NCI-H187 treated with DMSO at 0.1 percent for 48 hours (cell line): ENCODE measurements around the gene ABCC4.

Experiments used
- DNase-seq: peaks from one replicate; lab custom pipeline; 2025; lab: John Stamatoyannopoulos, UW

The ABCC4 gene

DNA sequence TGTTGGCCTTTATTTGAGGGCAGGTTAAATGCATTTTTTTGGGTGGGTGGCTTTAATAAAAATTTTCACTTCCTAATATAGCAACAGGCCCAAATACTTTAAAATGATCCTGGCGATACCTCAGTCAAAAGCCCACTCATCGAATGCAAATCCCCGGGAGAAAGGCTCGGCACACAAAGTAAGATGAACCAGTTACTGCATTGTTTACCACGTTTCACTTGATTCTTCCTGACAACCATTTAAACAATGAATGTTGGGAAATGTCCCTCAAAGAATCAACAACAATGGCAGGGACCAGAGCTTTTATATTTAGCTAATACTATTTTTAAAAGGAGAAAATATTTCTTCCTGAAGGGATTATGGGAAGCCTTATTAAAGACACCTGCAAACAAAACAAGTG, 187.7 kb downstream of the ABCC4 start:
- DNase-seq = no peak

DNA sequence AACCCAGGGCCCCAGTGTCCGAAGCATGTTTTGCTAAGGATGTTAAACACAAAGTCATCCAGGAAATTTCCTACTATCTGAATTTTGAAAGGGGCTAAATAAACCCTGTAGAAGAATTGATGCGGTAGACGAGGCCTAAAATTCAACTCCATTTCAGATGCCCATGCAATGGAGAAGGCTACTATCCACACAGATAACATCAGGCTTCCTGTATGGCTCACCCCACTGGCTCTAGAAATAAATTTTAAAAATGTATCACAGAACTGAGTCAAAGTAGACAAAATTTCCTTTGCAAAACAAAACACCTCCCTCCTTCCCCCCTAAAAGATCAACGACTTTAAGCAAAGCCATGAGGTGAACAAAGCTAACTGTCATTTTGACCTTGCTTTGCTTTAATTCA, 188.4 kb downstream of the ABCC4 start:
- no peak for DNase-seq

DNA sequence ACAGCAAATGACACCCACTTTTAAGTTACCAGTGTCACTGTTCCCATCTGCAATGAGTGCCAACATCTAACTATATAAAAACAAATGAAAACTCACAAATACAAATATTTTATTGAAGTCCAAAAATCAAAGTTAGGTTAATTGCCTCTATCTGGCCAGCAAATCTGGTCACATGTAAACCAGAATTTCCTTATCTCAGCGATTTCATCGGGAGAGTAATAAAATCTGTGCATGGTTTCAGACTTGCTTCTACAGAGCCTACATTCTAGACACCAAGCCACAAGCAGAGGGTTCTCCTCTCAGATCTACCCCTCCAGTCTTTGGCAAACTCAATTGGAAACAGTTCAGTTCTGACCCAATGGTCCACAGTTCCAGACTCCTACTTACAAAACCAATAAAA, 189.6 kb downstream of the ABCC4 start:
- DNase-seq = no peak

DNA sequence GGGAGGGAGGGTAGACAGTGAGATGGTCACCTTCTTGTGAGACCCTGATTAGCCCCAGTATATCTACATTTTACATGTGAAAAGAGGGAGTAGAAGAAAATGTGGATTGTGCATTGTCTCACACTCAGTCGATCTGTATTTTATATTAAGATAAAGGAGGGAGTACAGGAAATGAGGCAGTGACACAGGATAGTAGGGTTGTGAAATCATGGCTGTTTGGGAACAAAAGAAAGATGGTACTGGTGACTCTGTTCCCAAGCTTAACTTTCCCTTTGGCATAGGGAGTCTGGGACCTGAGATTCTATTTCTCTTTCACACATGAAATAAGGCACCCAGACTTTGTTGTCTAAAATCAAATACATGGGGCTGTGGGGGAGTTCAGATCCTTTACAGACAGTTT, 194.7 kb downstream of the ABCC4 start:
- no peak for DNase-seq

DNA sequence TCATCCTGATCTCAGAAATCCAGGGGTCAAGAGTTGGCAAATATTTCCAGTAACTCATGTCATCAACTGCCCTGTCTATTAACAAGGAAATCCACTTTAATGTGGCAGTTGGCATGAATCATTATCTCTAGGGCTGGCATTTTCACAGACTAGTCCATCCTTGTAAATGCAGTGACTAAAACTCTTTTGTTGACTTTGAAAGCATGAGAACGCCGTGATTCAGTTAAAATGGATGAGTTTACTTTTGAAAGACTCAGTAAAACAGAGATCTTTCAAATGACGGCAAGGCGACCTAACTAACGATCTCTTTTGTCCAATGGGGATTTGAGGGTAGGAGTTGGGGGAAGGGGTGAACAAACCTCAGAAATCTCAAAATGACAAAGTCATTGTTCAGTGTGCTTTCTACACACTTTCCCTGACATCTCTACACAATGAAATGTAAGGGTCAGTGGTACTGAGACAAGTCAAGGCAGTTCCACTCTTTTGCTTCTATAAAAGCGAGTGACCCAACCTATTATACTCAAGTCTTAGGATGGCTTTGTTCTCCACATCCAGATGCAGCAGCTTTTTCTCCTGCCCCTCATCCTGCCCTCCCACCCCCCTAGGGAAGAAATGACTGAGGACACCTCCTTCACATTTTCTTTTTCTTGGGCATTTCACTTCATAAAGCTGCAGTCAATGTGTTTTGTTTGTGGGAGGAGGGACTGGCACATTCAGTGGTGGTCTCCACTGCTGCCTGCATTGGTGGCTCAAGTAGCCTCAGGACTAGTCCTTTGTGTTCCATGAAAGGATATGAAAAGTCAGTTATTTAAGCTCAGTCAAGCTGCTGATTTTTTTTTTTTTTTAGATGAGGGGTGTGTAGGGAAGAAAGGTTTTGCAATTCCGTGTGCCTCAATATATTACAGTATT, 200.5 kb downstream of the ABCC4 start:
- no peak for DNase-seq

DNA sequence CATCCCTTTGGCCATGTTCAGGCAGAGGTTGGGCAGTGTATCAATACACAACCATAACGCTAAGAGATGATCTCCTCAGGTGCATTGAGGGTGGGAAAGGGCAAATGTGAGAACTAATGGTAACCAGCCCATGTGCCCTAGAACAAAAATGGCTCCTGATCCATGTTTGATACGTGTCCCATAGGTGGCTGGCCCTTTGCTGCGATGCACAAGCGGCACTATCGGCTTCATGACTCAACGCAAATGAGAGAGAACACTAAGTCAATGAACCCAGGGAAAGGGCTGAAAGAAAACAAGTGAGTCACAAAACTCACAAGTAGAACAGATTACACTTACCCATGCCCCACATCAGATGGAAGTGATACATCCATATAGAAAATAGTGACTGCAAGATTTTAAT, 201.7 kb downstream of the ABCC4 start:
- no peak for DNase-seq

DNA sequence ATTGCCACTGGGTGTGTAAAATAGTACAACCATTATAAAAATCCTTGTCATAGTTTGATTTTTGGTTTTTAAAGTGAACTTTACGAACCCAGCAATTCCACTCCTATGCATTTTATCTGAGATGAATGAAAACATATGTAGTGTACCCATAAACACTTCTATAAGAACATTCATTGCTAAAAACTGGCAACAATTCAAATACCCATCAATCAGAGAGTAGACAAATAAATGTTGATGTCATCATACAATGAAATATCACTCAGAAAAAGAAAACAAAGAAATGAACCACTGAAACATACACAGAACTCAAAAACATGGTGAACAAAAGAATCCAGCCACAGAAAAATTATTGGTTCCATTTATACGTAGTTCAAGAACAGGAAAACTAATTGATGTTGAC, 202.3 kb downstream of the ABCC4 start:
- DNase-seq = no peak

DNA sequence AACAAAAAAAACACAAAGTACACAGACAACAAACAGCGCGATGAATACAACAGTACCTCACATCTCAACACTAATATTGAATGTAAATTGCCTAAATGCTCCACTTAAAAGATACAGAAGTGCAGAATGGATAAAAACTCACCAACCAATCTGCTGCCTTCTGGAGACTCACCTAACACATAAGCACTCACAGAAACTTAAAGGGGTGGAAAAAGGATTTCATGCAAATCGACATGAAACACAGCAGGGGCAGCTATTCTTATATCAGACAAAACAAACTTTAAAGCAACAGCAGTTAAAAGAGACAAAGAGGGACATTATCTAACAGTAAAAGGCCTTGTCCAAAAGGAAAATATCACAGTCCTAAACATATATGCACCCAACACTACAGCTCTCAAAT, 209.5 kb downstream of the ABCC4 start:
- no peak for DNase-seq

DNA sequence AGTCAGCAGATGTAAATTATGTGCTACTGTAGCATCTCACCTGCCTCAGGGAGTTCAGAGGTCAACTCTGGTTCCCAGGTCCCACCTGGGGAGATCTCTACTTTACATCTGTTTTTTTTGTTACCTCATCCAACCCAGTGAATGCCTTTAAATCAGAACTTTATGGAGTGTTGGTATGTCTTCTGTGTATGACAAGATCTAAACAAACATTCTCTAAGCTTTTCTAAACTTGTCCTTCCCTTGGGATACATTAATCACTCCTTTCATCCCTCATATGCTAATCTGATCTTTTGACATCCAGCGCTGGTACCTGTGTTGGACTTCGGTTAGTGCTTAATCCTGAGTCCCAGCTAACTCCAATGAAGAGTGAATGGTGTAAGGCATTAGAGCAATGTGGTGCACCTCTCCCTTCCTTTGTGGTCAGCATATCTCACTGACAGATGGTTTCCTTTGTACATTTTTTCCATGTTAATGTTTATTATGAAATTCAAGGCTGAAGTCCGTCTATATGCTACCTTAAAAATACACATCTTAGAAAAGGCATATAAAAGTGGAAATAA, 213.4 kb downstream of the ABCC4 start:
- no peak for DNase-seq

DNA sequence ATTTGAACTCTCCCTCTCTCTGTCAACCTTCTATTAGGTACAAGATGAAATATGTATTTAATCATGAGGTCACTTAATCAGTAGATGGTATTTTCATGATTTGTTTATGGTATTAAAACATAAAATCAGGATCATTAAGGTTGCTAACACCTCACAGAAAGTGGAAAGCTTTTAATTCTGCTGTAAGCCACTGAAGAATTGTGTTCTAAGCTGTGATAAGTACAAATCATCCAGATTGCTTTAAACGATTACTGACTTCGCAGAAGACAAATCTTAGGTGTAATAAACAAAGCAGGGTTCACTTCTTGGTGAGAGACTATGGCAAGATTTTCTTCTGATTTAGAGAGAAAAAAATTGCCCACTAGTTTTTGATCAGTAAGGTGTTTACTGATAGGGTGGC, 214.5 kb downstream of the ABCC4 start:
- DNase-seq = no peak

DNA sequence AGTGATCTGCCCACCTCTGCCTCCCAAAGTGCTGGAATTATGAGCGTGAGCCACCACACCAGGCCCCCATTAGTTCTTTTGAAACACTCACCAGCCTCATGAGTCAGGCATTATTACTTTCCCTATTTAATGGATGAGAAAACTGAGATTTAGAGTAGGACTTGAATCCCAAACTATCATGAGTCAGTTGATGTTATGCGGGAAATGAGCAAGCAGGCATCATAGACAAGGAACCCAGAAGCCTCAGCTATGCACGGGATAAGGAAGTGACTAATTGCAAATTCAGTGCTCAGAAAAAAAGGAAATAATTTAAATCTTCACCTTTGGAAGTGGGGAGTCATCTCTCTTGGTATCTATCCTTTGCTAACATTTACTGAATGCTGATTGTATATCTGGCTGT, 217.5 kb downstream of the ABCC4 start:
- no peak for DNase-seq

DNA sequence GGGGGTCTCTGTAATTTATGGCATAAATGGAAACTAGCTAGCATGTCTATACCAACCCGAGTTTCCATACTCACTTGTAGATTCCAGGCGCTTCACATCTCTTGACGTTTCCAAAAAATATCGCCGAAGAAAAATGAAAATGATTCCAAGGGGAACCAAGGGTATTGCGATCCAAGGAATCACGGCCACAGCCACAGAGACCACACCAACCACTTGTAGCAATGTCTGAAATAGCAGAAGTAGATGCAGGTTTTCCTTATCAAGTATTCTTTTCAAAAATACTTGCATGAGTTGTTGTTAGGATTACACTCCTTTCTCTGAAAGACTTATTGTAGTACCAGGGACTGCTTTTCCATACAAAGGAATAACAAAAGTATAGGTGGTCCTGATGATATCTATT, 218.2 kb downstream of the ABCC4 start:
- no peak for DNase-seq

DNA sequence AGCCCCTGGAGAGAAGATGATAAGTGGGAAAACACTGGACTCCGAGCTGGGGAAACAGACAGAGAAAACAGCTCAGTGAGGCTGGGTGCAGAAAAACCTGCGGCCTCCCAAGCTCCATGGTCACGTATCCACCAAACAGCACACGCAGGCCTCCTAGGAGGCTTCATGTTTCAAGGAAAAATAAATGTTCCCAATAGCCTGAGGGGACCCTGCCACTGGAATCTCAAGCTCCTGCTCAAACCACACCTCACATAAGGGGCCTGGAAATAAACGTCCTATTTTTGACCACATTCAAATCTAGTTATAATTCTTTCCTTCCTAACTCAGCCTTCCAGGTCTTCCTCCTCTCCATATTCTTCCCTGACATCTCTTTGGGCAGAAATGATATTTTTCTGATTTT, 225.7 kb downstream of the ABCC4 start:
- no peak for DNase-seq

DNA sequence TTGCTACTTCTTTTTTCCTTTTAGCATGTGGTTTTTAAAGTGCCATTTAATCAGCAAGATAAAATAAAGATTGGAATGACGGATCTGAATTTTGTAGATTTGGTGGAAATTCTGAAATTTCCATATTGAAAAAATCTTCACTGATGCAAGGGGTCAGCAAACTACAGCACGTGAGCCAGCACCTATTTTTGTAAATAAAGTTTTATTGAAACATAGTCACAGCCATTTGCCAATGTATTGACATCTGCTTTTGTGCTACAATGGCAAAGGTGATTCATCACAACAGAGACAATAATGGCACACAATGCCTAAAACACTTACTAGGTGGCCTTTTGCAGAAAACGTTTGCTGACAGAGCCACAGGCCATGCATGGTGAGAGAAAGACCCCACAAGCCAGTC, 226.4 kb downstream of the ABCC4 start:
- no peak for DNase-seq

DNA sequence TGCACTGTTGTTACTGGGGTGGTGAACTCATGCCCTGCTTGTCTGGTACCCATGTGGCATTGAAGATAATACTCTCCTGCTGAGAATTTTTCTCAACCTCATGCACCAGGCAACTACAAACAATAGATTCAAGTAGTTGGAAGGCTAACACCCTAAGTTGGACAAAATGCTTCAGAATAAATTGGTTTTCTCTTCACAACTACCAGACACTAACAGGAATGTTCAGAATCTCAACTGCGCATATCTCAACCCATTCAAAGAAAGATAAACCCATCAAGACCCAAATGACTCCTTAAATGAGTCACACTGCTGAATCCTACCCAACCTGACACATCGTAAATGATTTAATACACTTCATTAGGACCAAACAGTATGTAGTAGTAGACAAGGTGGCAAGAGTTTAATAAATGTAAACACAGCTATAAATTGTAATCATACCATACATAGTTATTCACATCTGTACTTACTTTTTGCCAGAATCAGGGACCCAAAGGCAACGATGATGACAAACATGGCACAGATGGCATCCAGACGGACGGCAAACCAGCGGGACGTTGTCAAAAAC, 227.4 kb downstream of the ABCC4 start:
- DNase-seq = no peak

DNA sequence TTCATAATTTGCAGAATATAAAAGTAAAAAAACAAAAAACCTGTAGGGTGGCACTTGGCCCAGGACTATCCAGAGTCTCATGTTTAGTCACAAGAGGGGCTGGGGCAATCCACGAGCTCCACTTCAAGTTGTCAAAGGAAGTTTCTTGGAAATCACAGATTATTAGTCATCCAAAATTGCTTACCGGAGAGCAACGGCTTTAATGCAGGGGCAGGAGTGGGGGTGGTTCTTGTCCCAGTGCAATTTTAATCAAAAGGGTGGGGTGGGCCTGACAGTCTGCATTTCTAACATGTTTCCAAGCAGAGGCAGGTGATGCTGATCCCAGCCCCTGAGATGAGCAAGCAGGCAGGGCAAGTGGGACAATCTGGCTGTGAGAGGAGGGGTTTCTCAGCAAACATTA, 233.9 kb downstream of the ABCC4 start:
- DNase-seq = no peak

DNA sequence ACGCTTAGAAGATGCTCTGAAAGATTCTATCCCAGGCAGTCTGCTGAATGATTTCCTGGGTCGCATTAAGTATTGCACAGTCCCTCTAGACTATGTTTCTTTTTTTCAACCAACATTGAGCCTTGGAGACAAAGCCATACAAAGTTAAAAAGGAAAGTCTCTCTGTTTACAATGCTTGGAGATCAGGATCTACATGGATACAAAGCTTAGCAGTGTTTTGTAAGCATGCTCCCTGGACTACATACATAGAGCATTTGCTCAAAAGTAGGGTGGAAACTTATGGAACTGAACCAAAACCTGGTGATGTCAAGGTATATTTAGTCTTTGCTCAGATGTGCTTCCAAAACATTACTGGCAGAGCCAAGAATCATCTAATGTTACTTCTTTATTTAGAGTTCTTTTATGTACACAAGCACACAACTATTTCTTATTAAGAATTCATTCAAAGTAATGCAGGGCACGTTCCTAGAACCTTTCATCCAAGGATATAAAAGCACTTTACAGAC, 241.2 kb downstream of the ABCC4 start:
- no peak for DNase-seq

DNA sequence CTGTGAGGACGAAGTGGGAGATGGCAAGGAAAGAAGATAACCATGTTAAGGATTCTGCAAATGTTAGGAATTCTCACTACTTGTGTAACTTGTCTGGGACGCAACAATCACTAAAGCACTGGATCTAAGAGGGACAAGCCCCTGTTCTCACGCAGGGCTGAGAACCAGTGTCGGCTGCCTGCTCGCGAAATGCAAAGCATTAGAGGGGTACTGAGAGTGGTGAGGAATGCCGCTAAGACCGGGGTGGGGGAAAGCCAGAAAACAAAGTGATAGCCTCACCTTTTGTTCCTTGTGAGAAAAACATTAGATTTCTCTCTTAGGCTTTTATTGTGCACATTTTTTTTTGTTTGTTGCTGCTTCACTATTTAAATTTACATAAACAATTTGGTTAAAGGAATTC, 241.9 kb downstream of the ABCC4 start:
- no peak for DNase-seq

DNA sequence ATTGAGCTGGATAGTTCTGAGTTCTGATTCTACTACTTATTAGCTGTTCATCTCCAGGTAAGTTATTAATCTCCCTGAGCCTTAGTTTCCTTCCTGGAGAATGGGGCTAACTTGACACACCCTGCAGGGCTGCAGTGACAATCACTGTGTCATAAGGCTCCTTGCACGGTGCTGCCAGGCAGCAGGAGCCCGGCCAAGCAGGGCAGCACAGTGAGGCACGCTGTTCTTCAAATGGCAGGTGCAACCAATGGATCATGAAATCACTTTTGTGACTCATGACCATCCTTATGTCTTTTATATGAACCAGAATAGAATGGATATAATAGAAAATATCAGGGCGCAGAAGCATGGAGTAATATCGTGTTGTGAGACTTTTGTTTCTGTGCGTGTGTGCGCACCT, 242.6 kb downstream of the ABCC4 start:
- DNase-seq = no peak

DNA sequence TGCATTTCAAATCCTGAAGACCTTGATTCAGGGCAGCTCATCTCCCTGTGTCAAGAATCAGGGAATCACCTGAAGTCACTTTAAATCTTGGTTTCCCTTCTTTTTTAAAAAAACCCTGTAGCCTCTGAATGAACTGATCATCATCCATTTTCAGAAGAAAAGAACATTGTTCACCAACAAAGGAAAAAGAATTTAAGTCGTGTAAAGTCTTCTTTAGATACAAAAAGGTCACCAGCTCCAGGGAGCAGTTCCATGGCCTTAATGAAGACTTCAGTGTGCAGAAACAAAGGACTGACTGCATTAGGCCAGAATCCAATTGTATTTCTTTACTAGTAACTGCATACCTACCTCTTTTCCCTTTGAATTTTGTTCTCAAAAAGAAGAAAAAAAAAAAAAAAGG, 245.0 kb downstream of the ABCC4 start:
- DNase-seq = no peak

DNA sequence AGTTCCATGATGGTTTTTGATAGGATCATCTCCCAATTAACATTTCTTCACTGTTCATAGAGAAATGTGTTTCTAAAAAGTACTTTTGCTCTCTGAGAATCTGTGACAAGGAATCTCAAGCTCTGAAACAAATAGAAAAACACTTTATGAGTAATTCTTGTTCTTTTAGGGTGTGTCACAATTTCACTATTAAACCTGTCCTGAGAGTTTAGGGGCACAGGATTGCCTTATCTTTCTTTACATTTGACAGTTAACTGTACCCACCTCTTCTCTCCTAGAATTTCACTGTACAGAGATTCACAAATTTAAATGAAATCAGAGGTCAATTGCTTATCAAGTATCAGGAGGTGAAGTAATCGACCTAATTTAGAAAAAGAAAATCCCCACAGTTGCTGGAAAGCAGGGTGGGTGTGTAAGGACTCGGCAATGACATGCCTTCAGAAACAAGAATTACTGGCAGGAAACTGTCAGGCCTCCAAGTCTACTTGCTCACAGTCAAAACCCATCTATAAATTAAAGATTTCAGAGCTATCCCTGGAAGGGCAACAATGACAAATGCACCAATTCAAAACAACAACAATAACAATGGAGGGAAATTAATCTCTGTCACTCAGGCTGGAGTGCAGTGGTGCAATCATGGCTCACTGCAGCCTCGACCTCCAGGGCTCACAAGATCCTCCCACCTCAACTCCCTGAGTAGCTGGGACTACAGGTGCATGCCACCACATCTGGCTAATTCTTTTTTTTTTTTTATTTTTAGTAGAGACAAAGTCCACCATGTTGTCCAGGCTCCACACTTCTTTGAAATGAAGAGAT, 250.2 kb downstream of the ABCC4 start:
- no peak for DNase-seq

DNA sequence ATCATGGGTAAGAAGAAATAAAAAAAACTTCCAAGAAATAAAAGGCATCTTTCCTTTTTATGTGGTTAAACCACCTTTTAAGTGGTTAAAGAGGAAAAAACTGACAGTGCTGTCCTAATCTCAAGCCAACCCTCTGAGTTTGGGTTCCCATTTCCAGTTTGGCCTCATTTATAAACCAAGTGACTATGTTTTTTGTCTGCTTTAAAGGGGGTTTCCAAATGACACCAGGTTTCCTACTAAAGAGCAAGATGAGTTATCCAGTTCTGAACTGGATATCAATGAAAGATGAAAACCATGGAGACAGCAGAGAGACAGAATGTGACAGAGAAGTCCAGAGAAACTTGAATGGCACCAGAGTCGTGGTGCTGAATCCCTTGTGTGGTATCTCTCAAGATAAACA, 251.5 kb downstream of the ABCC4 start:
- no peak for DNase-seq
